Naive thymus-derived CD8-positive, alpha-beta T cell (primary cell): ENCODE data around the gene DNAI2. TPM values are rescaled to one million over a fixed set of nuclear protein-coding genes. Genes with fewer than 3 reads are reported as not detected.

Experiments
- ATAC-seq, 2 donors: fragments of 150-1000 bp; cut with Tn5 transposase in 1 of 2; sonication (Bioruptor Pico), chemical (Tn5 transposase) in 1 of 2; 1 replicate in 1 of 2; 2 replicates in 1 of 2; pipeline ENCODE4 v1.10.0; 2021; ENCODE audit warnings: mild to moderate bottlenecking in 2 of 2, moderate library complexity in 2 of 2
- POLR2A ChIA-PET: fragments of 350-600 bp; sonication (Branson Sonifier 250); formaldehyde crosslinking; loops from one replicate; lab custom pipeline; 2021; ENCODE audit warnings: antibody characterized with exemption; lab: Charles Lee
- DNase-seq, 10 donors: peaks; one replicate each; pipeline versions ENCODE4 v3.0.0 to v3.0.0-alpha.2; 2020 to 2022
- H3K27ac Mint-ChIP-seq, 10 donors: one replicate each; pipeline ENCODE4 v1.8.0; 2020 to 2022; ENCODE audit warnings: mild to moderate bottlenecking in 10 of 10, mixed read lengths in 10 of 10, moderate library complexity in 4 of 10, inconsistent platforms in 1 of 10
- H3K27me3 Mint-ChIP-seq, 5 donors: one replicate each; pipeline ENCODE4 v1.8.0; 2021 to 2022; ENCODE audit warnings: mixed read lengths in 5 of 5
- H3K36me3 Mint-ChIP-seq, 3 donors: one replicate each; pipeline ENCODE4 v1.8.0; 2020 to 2022; ENCODE audit warnings: mixed read lengths in 3 of 3, mild to moderate bottlenecking in 2 of 3, inconsistent platforms in 1 of 3
- H3K4me1 Mint-ChIP-seq, 4 donors: one replicate each; pipeline ENCODE4 v1.8.0; 2021 to 2022; ENCODE audit warnings: mixed read lengths in 4 of 4
- H3K4me3 Mint-ChIP-seq, 10 donors: one replicate each; pipeline ENCODE4 v1.8.0; 2020 to 2022; ENCODE audit warnings: mild to moderate bottlenecking in 10 of 10, mixed read lengths in 10 of 10, moderate library complexity in 6 of 10, inconsistent platforms in 1 of 10
- H3K9me3 Mint-ChIP-seq, 9 donors: one replicate each; pipeline ENCODE4 v1.8.0; 2020 to 2022; ENCODE audit warnings: mixed read lengths in 9 of 9, mild to moderate bottlenecking in 3 of 9, inconsistent platforms in 1 of 9, moderate library complexity in 1 of 9
- polyA plus RNA-seq, 3 donors: library from polyadenylated mRNA; unstranded; fragments of 300-500 nt; fragmentation: Illumina TruSeq; gene quantifications; one replicate each; pipeline ENCODE4 v1.2.3, GENCODE V29; 2021
- total RNA-seq, 8 experiments: library from RNA in 2 of 8; stranded (reverse) in 2 of 8; gene quantifications; one replicate each; pipeline ENCODE4 v1.2.3 and lab custom pipeline; 2021 to 2026

Gene DNAI2
- total and polyA plus RNA-seq, 5 experiments from 2014 or later = 0.09 to 0.42 (median 0.28) TPM

- H3K36me3 Mint-ChIP-seq = peaks cover 0 to 3% (median 2%) of the 10 kb centered on the region in 3 donors
- H3K4me1 Mint-ChIP-seq = peaks cover 0 to 14% (median 9%) of the 10 kb centered on the region in 4 donors
- peaks cover 0 to 19% (median 4%) of the 10 kb centered on the region in 5 donors for H3K27me3 Mint-ChIP-seq
- POLR2A ChIA-PET = no interaction called here
- DNase-seq (no peak), ATAC-seq (no peak)
- peaks cover 0 to 5% (median 0%) of the 10 kb centered on the region in 9 donors for H3K9me3 Mint-ChIP-seq
- peak overlapping the region in 1 of 10 donors; percentile 60 for H3K4me3 Mint-ChIP-seq
- H3K27ac Mint-ChIP-seq = no peak overlapping the region
Measured at GRCh38 chr17:74299226-74300009, 25.4 kb downstream of the DNAI2 start.

- DNase-seq (no peak), ATAC-seq (no peak)
- Mint-ChIP-seq H3K36me3 (no peaks in the 10 kb centered on the region), H3K27me3 (peaks cover 0 to 19% (median 7%) of the 10 kb centered on the region in 5 donors), H3K4me1 (peaks cover 2 to 10% (median 8%) of the 10 kb centered on the region in 4 donors), H3K9me3 (no peaks in the 10 kb centered on the region), H3K27ac (no peak overlapping the region), H3K4me3 (no peak overlapping the region)
- POLR2A ChIA-PET = no interaction called here
Measured at GRCh38 chr17:74303305-74303704, 29.3 kb downstream of the DNAI2 start.

GRCh38 chr17:74304184-74304583 lies 30.1 kb downstream of the DNAI2 start:
- H3K36me3 Mint-ChIP-seq = no peaks in the 10 kb centered on the region
- no peaks in the 10 kb centered on the region for H3K9me3 Mint-ChIP-seq
- peaks cover 0 to 15% (median 6%) of the 10 kb centered on the region in 5 donors for H3K27me3 Mint-ChIP-seq
- H3K27ac Mint-ChIP-seq = no peak overlapping the region
- ATAC-seq = no peak
- POLR2A ChIA-PET = no interaction called here
- no peak for DNase-seq
- H3K4me1 Mint-ChIP-seq = peaks cover 2 to 10% (median 8%) of the 10 kb centered on the region in 4 donors
- H3K4me3 Mint-ChIP-seq = no peak overlapping the region

GRCh38 chr17:74305865-74306654 lies 32.0 kb downstream of the DNAI2 start:
- H3K36me3 Mint-ChIP-seq = no peaks in the 10 kb centered on the region

GRCh38 chr17:74307984-74308773 lies 34.1 kb downstream of the DNAI2 start:
- H3K4me1 Mint-ChIP-seq = peaks cover 0 to 8% (median 5%) of the 10 kb centered on the region in 4 donors
- H3K27ac Mint-ChIP-seq = peak overlapping the region in 1 of 10 donors; percentile 62
- peaks cover 0 to 10% (median 0%) of the 10 kb centered on the region in 9 donors for H3K9me3 Mint-ChIP-seq
- H3K4me3 Mint-ChIP-seq = no peak overlapping the region
- POLR2A ChIA-PET = no interaction called here
- peaks cover 0 to 7% (median 4%) of the 10 kb centered on the region in 5 donors for H3K27me3 Mint-ChIP-seq
- ATAC-seq = no peak
- no peak for DNase-seq
- peaks cover 0 to 7% (median 0%) of the 10 kb centered on the region in 3 donors for H3K36me3 Mint-ChIP-seq

More at GRCh38 chr17:74305865-74306654, 32.0 kb downstream of the DNAI2 start:
- H3K4me3 Mint-ChIP-seq = no peak overlapping the region
- DNase-seq = no peak
- H3K27me3 Mint-ChIP-seq = peaks cover 0 to 7% (median 3%) of the 10 kb centered on the region in 5 donors
- H3K9me3 Mint-ChIP-seq = no peaks in the 10 kb centered on the region
- H3K4me1 Mint-ChIP-seq = peaks cover 2 to 10% (median 8%) of the 10 kb centered on the region in 4 donors
- ATAC-seq = no peak
- POLR2A ChIA-PET = no interaction called here
- peak overlapping the region in 2 of 10 donors; percentile 5 to 12 for H3K27ac Mint-ChIP-seq

GRCh38 chr17:74309902-74310301 lies 35.9 kb downstream of the DNAI2 start:
- Mint-ChIP-seq H3K27me3 (peaks cover 0 to 7% (median 4%) of the 10 kb centered on the region in 5 donors), H3K4me1 (peaks cover 0 to 8% (median 5%) of the 10 kb centered on the region in 4 donors), H3K27ac (peak overlapping the region in 1 of 10 donors; percentile 24), H3K36me3 (peaks cover 0 to 7% (median 0%) of the 10 kb centered on the region in 3 donors), H3K9me3 (peaks cover 0 to 16% (median 0%) of the 10 kb centered on the region in 9 donors), H3K4me3 (no peak overlapping the region)
- POLR2A ChIA-PET = no interaction called here
- no peak for ATAC-seq
- no peak for DNase-seq

- Mint-ChIP-seq H3K9me3 (peaks cover 0 to 16% (median 0%) of the 10 kb centered on the region in 9 donors), H3K4me1 (no peaks in the 10 kb centered on the region), H3K27ac (no peak overlapping the region), H3K27me3 (peaks cover 0 to 12% (median 0%) of the 10 kb centered on the region in 5 donors), H3K4me3 (no peak overlapping the region), H3K36me3 (peaks cover 0 to 7% (median 0%) of the 10 kb centered on the region in 3 donors)
- POLR2A ChIA-PET = no interaction called here
- no peak for DNase-seq
- ATAC-seq = no peak
Measured at GRCh38 chr17:74314877-74315276, 40.8 kb downstream of the DNAI2 start.

GRCh38 chr17:74316220-74316619 lies 42.2 kb downstream of the DNAI2 start:
- ATAC-seq (no peak), DNase-seq (no peak)
- H3K36me3 Mint-ChIP-seq = peaks cover 0 to 7% (median 0%) of the 10 kb centered on the region in 3 donors
- POLR2A ChIA-PET = no interaction called here
- no peak overlapping the region for H3K4me3 Mint-ChIP-seq
- H3K27me3 Mint-ChIP-seq = peaks cover 0 to 12% (median 0%) of the 10 kb centered on the region in 5 donors
- no peaks in the 10 kb centered on the region for H3K4me1 Mint-ChIP-seq
- H3K9me3 Mint-ChIP-seq = peaks cover 0 to 16% (median 0%) of the 10 kb centered on the region in 9 donors
- no peak overlapping the region for H3K27ac Mint-ChIP-seq

- POLR2A ChIA-PET = no interaction called here
- peaks cover 0 to 4% (median 0%) of the 10 kb centered on the region in 3 donors for H3K36me3 Mint-ChIP-seq
- peaks cover 0 to 14% (median 4%) of the 10 kb centered on the region in 5 donors for H3K27me3 Mint-ChIP-seq
- no peak overlapping the region for H3K4me3 Mint-ChIP-seq
- ATAC-seq (no peak), DNase-seq (no peak)
- no peak overlapping the region for H3K27ac Mint-ChIP-seq
- no peaks in the 10 kb centered on the region for H3K4me1 Mint-ChIP-seq
- H3K9me3 Mint-ChIP-seq = peaks cover 0 to 16% (median 0%) of the 10 kb centered on the region in 9 donors
Measured at GRCh38 chr17:74317071-74317470, 43.0 kb downstream of the DNAI2 start.

- H3K4me1 Mint-ChIP-seq = no peaks in the 10 kb centered on the region
- peaks cover 3 to 21% (median 8%) of the 10 kb centered on the region in 5 donors for H3K27me3 Mint-ChIP-seq
- no peak for DNase-seq
- ATAC-seq = no peak
- H3K36me3 Mint-ChIP-seq = no peaks in the 10 kb centered on the region
- POLR2A ChIA-PET = no interaction called here
- peaks cover 0 to 4% (median 0%) of the 10 kb centered on the region in 9 donors for H3K9me3 Mint-ChIP-seq
- no peak overlapping the region for H3K4me3 Mint-ChIP-seq
- peak overlapping the region in 1 of 10 donors; percentile 37 for H3K27ac Mint-ChIP-seq
Measured at GRCh38 chr17:74318391-74318790, 44.4 kb downstream of the DNAI2 start.

GRCh38 chr17:74324521-74324920 lies 50.5 kb downstream of the DNAI2 start:
- Mint-ChIP-seq H3K27ac (peak overlapping the region in 1 of 10 donors; percentile 53), H3K4me3 (peak overlapping the region in 4 of 10 donors; percentile 48 to 67 (median 56)), H3K4me1 (peaks cover 4 to 29% (median 19%) of the 10 kb centered on the region in 4 donors), H3K36me3 (no peaks in the 10 kb centered on the region), H3K27me3 (peaks cover 8 to 45% (median 29%) of the 10 kb centered on the region in 5 donors), H3K9me3 (no peaks in the 10 kb centered on the region)
- DNase-seq (no peak), ATAC-seq (no peak)
- POLR2A ChIA-PET = no interaction called here

- Mint-ChIP-seq H3K27me3 (peaks cover 8 to 50% (median 29%) of the 10 kb centered on the region in 5 donors), H3K9me3 (no peaks in the 10 kb centered on the region), H3K4me3 (peak overlapping the region; percentile 48 to 74 (median 62)), H3K27ac (peak overlapping the region in 1 of 10 donors; percentile 55), H3K36me3 (no peaks in the 10 kb centered on the region), H3K4me1 (peaks cover 4 to 31% (median 21%) of the 10 kb centered on the region in 4 donors)
- ATAC-seq (peak; percentile 37 to 44), DNase-seq (no peak)
- POLR2A ChIA-PET = no interaction called here
Measured at GRCh38 chr17:74325376-74325742, 51.3 kb downstream of the DNAI2 start.
